Measurements from ENCODE around the gene COMMD7. TPM values are rescaled to one million over a fixed set of nuclear protein-coding genes. Genes with fewer than 3 reads are reported as not detected.
A peak's percentile ranks its signal among the peaks of the same experiment; 100 is the strongest.

Gene COMMD7
- total RNA-seq, 1 donor from 2014 or later: 82.9 TPM

DNA sequence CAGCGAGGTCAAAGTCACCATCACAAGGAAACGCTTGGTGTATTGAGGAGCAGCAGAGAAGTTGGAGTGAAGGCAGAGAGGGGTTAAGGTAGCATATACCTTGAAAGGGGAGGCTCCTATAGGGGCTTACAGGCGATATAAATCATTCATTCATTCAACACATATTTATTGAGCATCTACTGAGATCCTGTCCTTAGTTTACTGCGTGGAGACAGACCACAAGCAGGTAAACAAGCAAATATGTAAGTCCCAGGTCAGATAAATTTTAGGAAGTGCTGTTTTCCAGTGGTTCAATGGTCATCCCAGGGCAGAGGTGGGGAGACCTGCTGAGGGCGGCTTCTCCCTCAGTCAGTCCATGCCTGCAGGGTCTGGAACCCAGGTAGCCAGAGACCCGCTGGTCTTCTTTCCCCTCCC lies 18.2 kb upstream of the COMMD7 start:
- TF ChIP-seq, protein P1, sequence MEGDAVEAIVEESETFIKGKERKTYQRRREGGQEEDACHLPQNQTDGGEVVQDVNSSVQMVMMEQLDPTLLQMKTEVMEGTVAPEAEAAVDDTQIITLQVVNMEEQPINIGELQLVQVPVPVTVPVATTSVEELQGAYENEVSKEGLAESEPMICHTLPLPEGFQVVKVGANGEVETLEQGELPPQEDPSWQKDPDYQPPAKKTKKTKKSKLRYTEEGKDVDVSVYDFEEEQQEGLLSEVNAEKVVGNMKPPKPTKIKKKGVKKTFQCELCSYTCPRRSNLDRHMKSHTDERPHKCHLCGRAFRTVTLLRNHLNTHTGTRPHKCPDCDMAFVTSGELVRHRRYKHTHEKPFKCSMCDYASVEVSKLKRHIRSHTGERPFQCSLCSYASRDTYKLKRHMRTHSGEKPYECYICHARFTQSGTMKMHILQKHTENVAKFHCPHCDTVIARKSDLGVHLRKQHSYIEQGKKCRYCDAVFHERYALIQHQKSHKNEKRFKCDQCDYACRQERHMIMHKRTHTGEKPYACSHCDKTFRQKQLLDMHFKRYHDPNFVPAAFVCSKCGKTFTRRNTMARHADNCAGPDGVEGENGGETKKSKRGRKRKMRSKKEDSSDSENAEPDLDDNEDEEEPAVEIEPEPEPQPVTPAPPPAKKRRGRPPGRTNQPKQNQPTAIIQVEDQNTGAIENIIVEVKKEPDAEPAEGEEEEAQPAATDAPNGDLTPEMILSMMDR (IDR thresholded peaks at IDR 0.05): no peak
- H3K27ac Mint-ChIP-seq (ENCODE audit: unreplicated experiment): peak overlapping the region; percentile 38
- no peaks in the 10 kb centered on the region for H3K36me3 Mint-ChIP-seq (ENCODE audit: low read depth)
- no peaks in the 10 kb centered on the region for H3K9me3 Mint-ChIP-seq (ENCODE audit: low read depth)
- peak overlapping the region; percentile 71 for H3K4me3 Mint-ChIP-seq (ENCODE audit: unreplicated experiment)
- peaks cover 16% of the 10 kb centered on the region for H3K4me1 Mint-ChIP-seq (ENCODE audit: low read depth)
- H3K27me3 Mint-ChIP-seq (ENCODE audit: low read depth): no peaks in the 10 kb centered on the region
- no peak for DNase-seq (ENCODE audit: low spot score)

DNA sequence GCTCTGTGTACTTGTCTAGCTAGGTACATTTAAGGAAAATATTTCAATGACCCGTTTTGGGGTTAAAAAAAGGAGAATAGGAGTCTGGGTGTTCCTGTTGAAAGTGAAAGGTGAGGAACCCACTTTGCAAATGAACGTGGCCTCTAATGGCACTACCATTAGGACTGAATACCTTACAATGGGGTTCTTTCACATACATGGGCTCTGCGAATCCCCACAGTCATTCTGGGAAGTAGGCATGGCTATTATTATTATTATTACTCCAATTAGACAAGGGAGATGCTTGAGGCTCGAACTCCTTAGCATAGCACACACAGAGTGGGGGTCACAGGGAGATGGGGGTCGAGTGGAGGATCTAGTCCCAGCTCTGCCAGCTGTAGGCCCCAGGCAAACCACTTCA lies 12.9 kb upstream of the COMMD7 start:
- TF ChIP-seq, protein P1 (IDR thresholded peaks at IDR 0.05): no peak

DNA sequence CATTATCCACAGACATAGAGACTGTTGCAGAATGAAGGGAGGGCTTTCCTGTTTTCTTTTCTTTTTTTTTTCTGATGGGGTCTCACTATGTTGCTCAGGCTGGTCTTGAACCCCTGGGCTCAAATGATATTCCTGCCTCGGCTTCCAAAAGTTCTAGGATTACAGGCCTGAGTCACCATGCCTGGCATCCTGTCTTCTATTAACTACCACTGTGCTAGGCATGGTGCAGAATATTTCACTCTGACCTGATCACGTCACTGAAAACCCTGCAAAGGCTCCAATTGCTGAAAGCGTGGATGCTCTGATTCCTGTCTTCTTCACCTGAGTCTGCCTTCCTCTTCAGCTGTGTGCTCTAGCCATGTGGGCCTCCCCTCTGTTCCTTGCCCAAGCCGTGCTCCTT lies 10.5 kb upstream of the COMMD7 start:
- Mint-ChIP-seq H3K27ac (ENCODE audit: unreplicated experiment) (no peak overlapping the region), H3K36me3 (ENCODE audit: low read depth) (no peaks in the 10 kb centered on the region), H3K9me3 (ENCODE audit: low read depth) (no peaks in the 10 kb centered on the region), H3K4me3 (ENCODE audit: unreplicated experiment) (no peak overlapping the region), H3K27me3 (ENCODE audit: low read depth) (no peaks in the 10 kb centered on the region), H3K4me1 (ENCODE audit: low read depth) (peaks cover 23% of the 10 kb centered on the region)
- no peak for DNase-seq (ENCODE audit: low spot score)
- TF ChIP-seq, protein P1 (IDR thresholded peaks at IDR 0.05): no peak

More for the DNA sequence above, 12.9 kb upstream of the COMMD7 start:
- Mint-ChIP-seq H3K9me3 (ENCODE audit: low read depth) (no peaks in the 10 kb centered on the region), H3K27me3 (ENCODE audit: low read depth) (no peaks in the 10 kb centered on the region), H3K36me3 (ENCODE audit: low read depth) (no peaks in the 10 kb centered on the region), H3K27ac (ENCODE audit: unreplicated experiment) (no peak overlapping the region), H3K4me1 (ENCODE audit: low read depth) (peaks cover 17% of the 10 kb centered on the region), H3K4me3 (ENCODE audit: unreplicated experiment) (no peak overlapping the region)
- DNase-seq (ENCODE audit: low spot score): no peak

DNA sequence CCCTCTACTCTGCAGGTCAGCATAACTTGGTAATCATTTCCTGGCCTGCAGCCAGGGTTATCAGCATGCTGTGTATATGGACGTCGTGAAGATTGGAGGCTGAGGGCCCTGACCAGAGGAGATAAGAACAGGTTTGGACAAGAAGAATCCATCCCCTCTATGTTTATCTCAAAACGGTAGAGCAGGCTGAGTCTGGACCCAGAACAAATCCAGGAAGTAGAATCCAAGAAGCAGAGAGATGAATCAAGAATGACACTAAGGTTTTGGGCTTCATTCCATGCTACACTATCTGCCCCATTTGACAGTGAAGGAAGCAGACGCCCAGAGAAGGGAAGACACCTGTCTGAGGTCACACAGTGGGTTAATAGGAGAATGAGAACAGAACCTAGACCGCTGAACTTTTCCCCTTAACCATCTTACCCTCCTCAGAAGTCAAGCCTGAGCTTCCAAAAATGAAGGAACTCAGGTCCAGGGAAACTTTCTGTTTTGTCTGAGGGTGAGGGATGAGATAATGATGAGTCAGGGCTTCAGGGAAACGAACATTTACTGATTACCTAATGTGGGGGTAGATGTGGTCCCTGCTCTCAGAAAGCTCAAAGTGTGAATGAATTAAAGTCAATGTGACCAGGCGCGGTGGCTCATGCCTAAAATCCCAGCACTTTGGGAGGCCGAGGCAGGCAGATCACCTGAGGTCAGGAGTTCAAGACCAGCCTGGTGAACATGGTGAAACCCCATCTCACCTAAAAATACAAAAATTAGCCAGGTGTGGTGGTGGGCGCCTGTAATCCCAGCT lies 9.4 kb upstream of the COMMD7 start:
- Mint-ChIP-seq H3K27me3 (ENCODE audit: low read depth) (no peaks in the 10 kb centered on the region), H3K36me3 (ENCODE audit: low read depth) (no peaks in the 10 kb centered on the region), H3K4me1 (ENCODE audit: low read depth) (peaks cover 23% of the 10 kb centered on the region), H3K27ac (ENCODE audit: unreplicated experiment) (peak overlapping the region; percentile 49), H3K9me3 (ENCODE audit: low read depth) (no peaks in the 10 kb centered on the region), H3K4me3 (ENCODE audit: unreplicated experiment) (no peak overlapping the region)
- TF ChIP-seq, protein P1 (IDR thresholded peaks at IDR 0.05): no peak
- DNase-seq (ENCODE audit: low spot score): no peak

DNA sequence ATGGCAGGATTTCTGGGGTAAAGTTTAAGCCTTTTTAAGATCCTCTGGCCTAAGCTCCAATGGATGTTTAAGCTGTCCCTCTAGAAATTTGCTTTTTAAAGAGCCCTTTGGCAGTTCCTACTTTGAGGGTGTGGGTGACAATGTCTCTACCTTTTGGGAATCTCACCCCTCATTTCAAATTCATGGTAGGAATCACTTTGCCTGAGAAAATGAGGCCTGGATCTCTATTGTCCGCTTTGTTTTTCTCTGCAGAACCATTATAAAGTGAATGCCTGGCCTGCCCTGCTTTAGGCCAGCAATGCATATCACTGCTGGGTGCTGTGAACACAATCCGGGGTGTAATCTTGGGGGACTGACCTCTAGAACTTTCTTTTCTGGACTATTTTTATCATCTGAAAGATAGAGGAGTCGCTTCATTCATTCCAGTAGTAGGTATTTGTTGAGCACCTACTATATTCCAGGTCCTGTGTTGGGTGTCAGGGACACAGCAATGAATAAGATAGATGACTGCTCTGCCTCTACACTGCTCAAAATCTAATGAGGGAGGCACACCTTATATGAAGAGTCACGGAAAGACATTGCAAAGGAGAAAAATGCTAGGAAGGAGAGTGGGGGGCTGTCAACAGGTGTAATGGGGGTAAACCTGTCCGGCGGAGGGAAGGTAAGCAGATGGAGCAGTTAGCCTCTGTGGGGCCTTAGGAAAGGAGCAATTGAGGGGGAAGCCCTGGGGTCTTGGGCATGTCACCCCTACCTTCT lies 8.6 kb upstream of the COMMD7 start:
- no peak overlapping the region for H3K4me3 Mint-ChIP-seq (ENCODE audit: unreplicated experiment)
- no peak overlapping the region for H3K27ac Mint-ChIP-seq (ENCODE audit: unreplicated experiment)
- DNase-seq (ENCODE audit: low spot score): no peak
- H3K27me3 Mint-ChIP-seq (ENCODE audit: low read depth): no peaks in the 10 kb centered on the region
- H3K9me3 Mint-ChIP-seq (ENCODE audit: low read depth): no peaks in the 10 kb centered on the region
- H3K36me3 Mint-ChIP-seq (ENCODE audit: low read depth): no peaks in the 10 kb centered on the region
- TF ChIP-seq, protein P1 (IDR thresholded peaks at IDR 0.05): no peak
- peaks cover 24% of the 10 kb centered on the region for H3K4me1 Mint-ChIP-seq (ENCODE audit: low read depth)
